Nephron progenitor cell (in vitro differentiated cells): ENCODE data around the gene ZNF792.

Source experiments
- DNase-seq: peaks from one replicate; pipeline ENCODE4 v3.0.0; 2021
- H3K27ac Mint-ChIP-seq: 2 replicates; pipeline ENCODE4 v1.8.0; 2021; ENCODE audit warnings: mild to moderate bottlenecking, moderate library complexity, mixed read lengths
- H3K27me3 Mint-ChIP-seq: 2 replicates; pipeline ENCODE4 v1.8.0; 2021; ENCODE audit warnings: mild to moderate bottlenecking, low read depth, mixed read lengths; ENCODE audit not compliant: poor library complexity
- H3K36me3 Mint-ChIP-seq: 2 replicates; pipeline ENCODE4 v1.8.0; 2021; ENCODE audit warnings: low read depth, mixed read lengths
- H3K4me1 Mint-ChIP-seq: 2 replicates; pipeline ENCODE4 v1.8.0; 2021; ENCODE audit warnings: mixed read lengths
- H3K4me3 Mint-ChIP-seq: 2 replicates; pipeline ENCODE4 v1.8.0; 2021; ENCODE audit warnings: mild to moderate bottlenecking, moderate library complexity, mixed read lengths
- H3K9me3 Mint-ChIP-seq: 2 replicates; pipeline ENCODE4 v1.8.0; 2021; ENCODE audit warnings: mild to moderate bottlenecking, moderate library complexity, mixed read lengths
- TF ChIP-seq, protein P1 (sequence below): fragments of 200-600 bp; sonication (generic); IDR thresholded peaks from 2 replicates; pipeline ENCODE4 v1.5.0; 2021; ENCODE audit warnings: antibody characterized with exemption

ZNF792 gene

DNA sequence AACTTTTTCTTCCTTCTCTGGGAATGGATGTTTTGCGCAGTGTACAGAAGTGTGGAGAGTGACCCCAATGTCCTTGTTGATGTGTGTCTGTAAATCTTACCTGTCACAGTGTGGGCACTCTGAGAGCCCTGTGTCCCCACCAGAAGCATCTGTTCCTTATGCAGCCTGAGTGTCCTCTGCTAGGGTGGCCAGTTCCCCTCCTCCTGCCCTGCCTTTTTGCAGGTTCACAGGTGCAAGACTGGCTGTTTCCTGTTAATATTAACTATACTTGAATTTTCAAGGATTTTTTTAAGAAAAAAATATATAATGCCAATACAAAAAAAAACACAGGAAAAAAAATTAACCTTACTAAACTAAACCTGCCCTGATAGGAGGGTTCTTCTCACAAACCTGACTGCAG is 24.1 kb upstream of the ZNF792 start:
- DNase-seq = no peak
- no peaks in the 10 kb centered on the region for H3K36me3 Mint-ChIP-seq
- H3K9me3 Mint-ChIP-seq = peaks cover 12% of the 10 kb centered on the region
- TF ChIP-seq, protein P1, sequence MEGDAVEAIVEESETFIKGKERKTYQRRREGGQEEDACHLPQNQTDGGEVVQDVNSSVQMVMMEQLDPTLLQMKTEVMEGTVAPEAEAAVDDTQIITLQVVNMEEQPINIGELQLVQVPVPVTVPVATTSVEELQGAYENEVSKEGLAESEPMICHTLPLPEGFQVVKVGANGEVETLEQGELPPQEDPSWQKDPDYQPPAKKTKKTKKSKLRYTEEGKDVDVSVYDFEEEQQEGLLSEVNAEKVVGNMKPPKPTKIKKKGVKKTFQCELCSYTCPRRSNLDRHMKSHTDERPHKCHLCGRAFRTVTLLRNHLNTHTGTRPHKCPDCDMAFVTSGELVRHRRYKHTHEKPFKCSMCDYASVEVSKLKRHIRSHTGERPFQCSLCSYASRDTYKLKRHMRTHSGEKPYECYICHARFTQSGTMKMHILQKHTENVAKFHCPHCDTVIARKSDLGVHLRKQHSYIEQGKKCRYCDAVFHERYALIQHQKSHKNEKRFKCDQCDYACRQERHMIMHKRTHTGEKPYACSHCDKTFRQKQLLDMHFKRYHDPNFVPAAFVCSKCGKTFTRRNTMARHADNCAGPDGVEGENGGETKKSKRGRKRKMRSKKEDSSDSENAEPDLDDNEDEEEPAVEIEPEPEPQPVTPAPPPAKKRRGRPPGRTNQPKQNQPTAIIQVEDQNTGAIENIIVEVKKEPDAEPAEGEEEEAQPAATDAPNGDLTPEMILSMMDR = no peak
- H3K27ac Mint-ChIP-seq = no peak overlapping the region
- peaks cover 8% of the 10 kb centered on the region for H3K4me1 Mint-ChIP-seq
- H3K4me3 Mint-ChIP-seq = no peak overlapping the region
- peaks cover 14% of the 10 kb centered on the region for H3K27me3 Mint-ChIP-seq

DNA sequence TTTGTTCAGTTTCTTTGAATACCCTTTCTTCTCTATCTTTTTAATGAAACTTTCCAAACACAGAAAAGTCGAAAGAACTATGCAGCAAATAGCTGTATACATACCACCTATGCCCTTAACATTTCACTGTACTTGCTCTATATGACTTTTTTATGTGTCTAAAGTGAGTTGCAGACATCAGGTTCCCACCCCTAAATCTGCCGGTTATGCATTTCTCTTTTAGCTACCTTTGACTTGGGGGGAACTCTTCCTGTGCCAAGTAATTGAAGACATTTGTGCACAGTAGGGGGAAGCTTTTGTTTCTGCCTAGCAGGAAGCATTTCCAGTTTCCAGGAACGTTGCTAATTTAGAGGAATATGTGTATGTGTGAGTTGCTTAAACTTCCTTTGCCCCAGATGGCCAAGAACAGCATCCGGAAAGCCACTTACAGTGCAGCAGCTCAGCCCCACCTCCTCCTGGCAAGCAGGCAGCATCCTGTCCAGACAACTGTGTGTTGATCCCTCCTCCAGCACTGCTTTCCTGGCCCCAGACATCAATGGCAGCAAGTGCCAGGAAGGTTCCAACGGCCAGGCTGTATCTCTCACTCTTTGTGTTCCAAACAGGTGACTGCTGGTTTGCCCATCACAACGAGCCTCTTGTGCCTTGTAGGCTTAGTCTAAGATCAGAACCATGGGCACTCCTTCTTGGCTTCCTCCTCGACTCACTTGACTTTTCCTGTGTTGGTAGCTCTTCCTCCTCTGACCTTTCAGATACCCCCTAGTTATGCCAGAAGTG is 21.4 kb upstream of the ZNF792 start:
- H3K36me3 Mint-ChIP-seq = no peaks in the 10 kb centered on the region
- no peak overlapping the region for H3K27ac Mint-ChIP-seq
- H3K4me3 Mint-ChIP-seq = no peak overlapping the region
- peaks cover 15% of the 10 kb centered on the region for H3K4me1 Mint-ChIP-seq
- H3K9me3 Mint-ChIP-seq = peaks cover 12% of the 10 kb centered on the region
- no peak for DNase-seq
- peaks cover 17% of the 10 kb centered on the region for H3K27me3 Mint-ChIP-seq
- TF ChIP-seq, protein P1 = no peak

DNA sequence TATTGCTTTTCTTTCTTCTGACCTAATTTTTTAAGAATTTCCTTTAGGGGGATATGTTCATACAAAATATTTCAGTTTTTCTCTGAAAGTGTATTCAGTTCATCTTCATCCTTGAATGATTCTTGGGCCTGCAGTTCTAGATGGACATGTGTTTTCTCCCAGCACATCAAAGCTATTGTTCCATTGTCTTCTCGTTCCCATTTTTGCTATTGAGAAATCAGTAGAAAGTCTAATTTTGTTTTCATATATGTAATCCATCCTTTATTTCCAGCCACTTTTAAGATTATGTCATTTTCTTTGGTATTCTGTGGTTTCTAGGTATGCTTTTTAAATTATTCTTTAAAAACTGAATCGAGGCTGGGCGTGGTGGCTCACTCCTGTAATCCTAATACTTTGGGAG is 20.3 kb upstream of the ZNF792 start:
- TF ChIP-seq, protein P1 = no peak
- Mint-ChIP-seq H3K36me3 (no peaks in the 10 kb centered on the region), H3K27me3 (peaks cover 23% of the 10 kb centered on the region), H3K9me3 (peaks cover 19% of the 10 kb centered on the region), H3K4me1 (peaks cover 15% of the 10 kb centered on the region), H3K4me3 (no peak overlapping the region), H3K27ac (no peak overlapping the region)
- no peak for DNase-seq

DNA sequence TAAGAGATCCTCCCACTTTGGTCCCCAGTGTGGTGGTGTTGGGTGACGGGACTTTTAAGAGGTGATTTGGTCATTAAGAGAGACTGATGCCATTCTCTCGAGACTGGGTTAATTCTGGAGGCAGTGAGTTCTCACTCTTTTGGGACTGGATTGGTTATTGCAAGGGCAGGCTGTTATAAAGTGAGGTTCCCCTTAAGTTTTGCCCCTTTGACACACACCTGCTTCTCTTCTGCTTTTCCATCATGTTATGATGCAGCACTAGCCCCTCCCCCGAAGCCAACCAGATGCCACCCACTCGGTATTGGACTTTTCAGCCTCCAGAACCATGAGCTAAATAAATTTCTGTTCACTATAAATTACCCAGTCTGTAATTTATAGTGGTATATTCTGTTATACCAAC is 19.8 kb upstream of the ZNF792 start:
- Mint-ChIP-seq H3K4me3 (no peak overlapping the region), H3K27me3 (peaks cover 26% of the 10 kb centered on the region), H3K36me3 (no peaks in the 10 kb centered on the region), H3K27ac (no peak overlapping the region), H3K9me3 (peaks cover 21% of the 10 kb centered on the region), H3K4me1 (peaks cover 15% of the 10 kb centered on the region)
- DNase-seq = no peak
- TF ChIP-seq, protein P1 = no peak

DNA sequence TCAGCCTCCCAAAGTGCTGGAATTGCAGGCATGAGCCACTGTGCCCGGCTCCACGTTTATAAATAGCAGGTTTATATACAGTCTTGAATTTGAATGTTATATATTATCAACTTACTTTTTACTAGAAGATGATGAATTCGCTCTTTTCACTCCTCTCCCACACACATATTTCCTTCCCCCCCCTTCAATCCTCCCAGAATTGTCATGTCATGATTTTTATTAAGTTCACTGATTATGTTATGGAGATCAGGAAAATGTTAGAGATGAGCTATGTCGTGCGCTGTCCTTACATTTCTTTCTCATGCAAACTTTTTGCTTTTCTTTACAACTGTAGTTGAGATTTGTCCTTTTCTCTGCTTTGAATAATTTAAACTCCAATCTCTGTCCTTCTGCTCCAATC is 18.2 kb upstream of the ZNF792 start:
- Mint-ChIP-seq H3K4me1 (peaks cover 15% of the 10 kb centered on the region), H3K9me3 (peaks cover 27% of the 10 kb centered on the region), H3K36me3 (no peaks in the 10 kb centered on the region), H3K27ac (no peak overlapping the region), H3K4me3 (no peak overlapping the region), H3K27me3 (peaks cover 19% of the 10 kb centered on the region)
- no peak for DNase-seq
- TF ChIP-seq, protein P1 = no peak
